ENCODE results near the gene UBASH3B. TPM values are rescaled to one million over a fixed set of nuclear protein-coding genes. Genes with fewer than 3 reads are reported as not detected.

The UBASH3B gene
- total and polyA plus RNA-seq, 2 of the 13 experiments (the other 11 are each of a cell fraction or from before 2014, with no cell fraction given) = 4.4 to 7.6 TPM

DNA sequence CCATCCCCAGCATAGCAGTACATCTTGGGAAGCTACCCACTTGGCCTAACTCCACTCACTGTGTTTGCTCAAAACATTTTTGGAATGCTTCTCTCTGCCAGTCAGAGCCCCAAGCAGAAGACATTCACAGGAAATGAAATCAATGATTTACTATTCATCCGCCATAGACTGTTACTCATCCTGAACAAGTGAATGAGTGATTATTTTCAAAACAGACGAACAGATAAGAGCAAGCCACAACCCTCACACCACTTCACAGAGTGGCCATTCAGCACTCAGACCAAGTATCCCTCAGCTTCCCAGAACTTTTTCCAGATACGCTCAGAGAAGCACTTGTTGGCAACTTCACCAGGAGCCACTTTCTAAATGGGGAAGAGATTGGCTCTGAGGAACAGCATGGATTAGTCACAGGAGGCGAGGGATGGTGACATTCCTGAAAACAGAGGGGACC is 13.0 kb upstream of the UBASH3B start (continued):
- TF ChIP-seq FOXP4 (CRISPR knock-in tag; IDR thresholded peaks at IDR 0.05) (peak; percentile 61; the same call in 1 of the 2 replicates), GATAD2A (CRISPR knock-in tag; IDR thresholded peaks at IDR 0.05) (peak; percentile 74), ZFX (CRISPR knock-in tag; IDR thresholded peaks at IDR 0.05; ENCODE audit: low read depth) (0 out of 2 replicates have a peak, but pooled peaks have one; percentile 20), PPARG (CRISPR knock-in tag; conservative IDR thresholded peaks at IDR 0.05) (0 out of 2 replicates have a peak, but pooled peaks have one; percentile 43), POLR2G (IDR thresholded peaks at IDR 0.05; ENCODE audit: low read depth, low read length) (peak; percentile 52), CBFB (CRISPR knock-in tag; IDR thresholded peaks at IDR 0.05) (0 out of 2 replicates have a peak, but pooled peaks have one; percentile 57), HMG20B (CRISPR knock-in tag; conservative IDR thresholded peaks at IDR 0.05) (0 out of 2 replicates have a peak, but pooled peaks have one; percentile 33), LCORL (IDR thresholded peaks at IDR 0.05) (no peak), LCORL (CRISPR knock-in tag; IDR thresholded peaks at IDR 0.05) (0 out of 2 replicates have a peak, but pooled peaks have one; percentile 23), CREB1 (IDR thresholded peaks at IDR 0.05) (no peak), CREB1 (CRISPR knock-in tag; IDR thresholded peaks at IDR 0.05) (peak; percentile 70), ZSCAN9 (CRISPR knock-in tag; IDR thresholded peaks at IDR 0.05; ENCODE audit: borderline replicate concordance) (peak; percentile 100), ZNF644 (CRISPR knock-in tag; IDR thresholded peaks at IDR 0.05; ENCODE audit: low read depth) (peak; percentile 58; the same call in 1 of the 2 replicates), ZBTB46 (CRISPR knock-in tag; IDR thresholded peaks at IDR 0.05; ENCODE audit: borderline replicate concordance) (no peak), MATR3 (CRISPR knock-in tag; IDR thresholded peaks at IDR 0.05) (no peak), HOXA5 (CRISPR knock-in tag; IDR thresholded peaks at IDR 0.05) (no peak), ZNF484 (CRISPR knock-in tag; IDR thresholded peaks at IDR 0.05; ENCODE audit: borderline replicate concordance, low read depth) (no peak), RARA (CRISPR knock-in tag; IDR thresholded peaks at IDR 0.05) (0 out of 2 replicates have a peak, but pooled peaks have one; percentile 12), SKI (IDR thresholded peaks at IDR 0.05; ENCODE audit: partially characterized antibody) (peak; percentile 22)
- TF ChIP-seq, protein P1, sequence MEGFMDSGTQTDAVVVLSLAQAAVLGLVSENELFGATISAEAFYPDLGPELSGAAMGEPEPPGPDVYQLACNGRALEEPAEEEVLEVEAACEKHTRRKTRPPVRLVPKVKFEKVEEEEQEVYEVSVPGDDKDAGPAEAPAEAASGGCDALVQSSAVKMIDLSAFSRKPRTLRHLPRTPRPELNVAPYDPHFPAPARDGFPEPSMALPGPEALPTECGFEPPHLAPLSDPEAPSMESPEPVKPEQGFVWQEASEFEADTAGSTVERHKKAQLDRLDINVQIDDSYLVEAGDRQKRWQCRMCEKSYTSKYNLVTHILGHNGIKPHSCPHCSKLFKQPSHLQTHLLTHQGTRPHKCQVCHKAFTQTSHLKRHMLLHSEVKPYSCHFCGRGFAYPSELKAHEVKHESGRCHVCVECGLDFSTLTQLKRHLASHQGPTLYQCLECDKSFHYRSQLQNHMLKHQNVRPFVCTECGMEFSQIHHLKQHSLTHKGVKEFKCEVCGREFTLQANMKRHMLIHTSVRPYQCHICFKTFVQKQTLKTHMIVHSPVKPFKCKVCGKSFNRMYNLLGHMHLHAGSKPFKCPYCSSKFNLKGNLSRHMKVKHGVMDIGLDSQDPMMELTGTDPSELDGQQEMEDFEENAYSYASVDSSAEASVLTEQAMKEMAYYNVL (CRISPR knock-in tag; IDR thresholded peaks at IDR 0.05; ENCODE audit: borderline replicate concordance) = peak; percentile 91; the same call in 1 of the 2 replicates
- TF ChIP-seq, protein P2, sequence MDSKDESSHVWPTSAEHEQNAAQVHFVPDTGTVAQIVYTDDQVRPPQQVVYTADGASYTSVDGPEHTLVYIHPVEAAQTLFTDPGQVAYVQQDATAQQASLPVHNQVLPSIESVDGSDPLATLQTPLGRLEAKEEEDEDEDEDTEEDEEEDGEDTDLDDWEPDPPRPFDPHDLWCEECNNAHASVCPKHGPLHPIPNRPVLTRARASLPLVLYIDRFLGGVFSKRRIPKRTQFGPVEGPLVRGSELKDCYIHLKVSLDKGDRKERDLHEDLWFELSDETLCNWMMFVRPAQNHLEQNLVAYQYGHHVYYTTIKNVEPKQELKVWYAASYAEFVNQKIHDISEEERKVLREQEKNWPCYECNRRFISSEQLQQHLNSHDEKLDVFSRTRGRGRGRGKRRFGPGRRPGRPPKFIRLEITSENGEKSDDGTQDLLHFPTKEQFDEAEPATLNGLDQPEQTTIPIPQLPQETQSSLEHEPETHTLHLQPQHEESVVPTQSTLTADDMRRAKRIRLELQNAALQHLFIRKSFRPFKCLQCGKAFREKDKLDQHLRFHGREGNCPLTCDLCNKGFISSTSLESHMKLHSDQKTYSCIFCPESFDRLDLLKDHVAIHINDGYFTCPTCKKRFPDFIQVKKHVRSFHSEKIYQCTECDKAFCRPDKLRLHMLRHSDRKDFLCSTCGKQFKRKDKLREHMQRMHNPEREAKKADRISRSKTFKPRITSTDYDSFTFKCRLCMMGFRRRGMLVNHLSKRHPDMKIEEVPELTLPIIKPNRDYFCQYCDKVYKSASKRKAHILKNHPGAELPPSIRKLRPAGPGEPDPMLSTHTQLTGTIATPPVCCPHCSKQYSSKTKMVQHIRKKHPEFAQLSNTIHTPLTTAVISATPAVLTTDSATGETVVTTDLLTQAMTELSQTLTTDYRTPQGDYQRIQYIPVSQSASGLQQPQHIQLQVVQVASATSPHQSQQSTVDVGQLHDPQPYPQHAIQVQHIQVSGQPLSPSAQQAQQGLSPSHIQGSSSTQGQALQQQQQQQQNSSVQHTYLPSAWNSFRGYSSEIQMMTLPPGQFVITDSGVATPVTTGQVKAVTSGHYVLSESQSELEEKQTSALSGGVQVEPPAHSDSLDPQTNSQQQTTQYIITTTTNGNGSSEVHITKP (CRISPR knock-in tag; IDR thresholded peaks at IDR 0.05; ENCODE audit: low read depth) = peak; percentile 35; the same call in 1 of the 2 replicates

Measured in HepG2 (cell line).